Upper lobe of left lung (tissue), 6 donors: ENCODE data around the gene PPP1R15B. TPM values are rescaled to one million over a fixed set of nuclear protein-coding genes. Genes with fewer than 3 reads are reported as not detected.

Experiments
- ATAC-seq, 2 donors: fragments of 200-7000 bp; cut with Tn5 transposase; one replicate each; pipeline ENCODE4 v1.9.1; 2022; ENCODE audit warnings: mild to moderate bottlenecking in 2 of 2, moderate library complexity in 2 of 2; ENCODE audit not compliant: low FRiP score in 2 of 2
- DNase-seq, 2 donors: peaks; one replicate each; pipeline ENCODE4 v3.0.0-alpha.2; 2019 to 2020
- H3K27ac ChIP-seq, 4 donors: fragments of 200-600 bp; sonication (generic); one replicate each; pipeline ENCODE4 v1.5.1; 2016 to 2019
- H3K27me3 ChIP-seq, 4 donors: fragments of 200-600 bp; sonication (generic); one replicate each; pipeline ENCODE4 v1.5.1; 2017 to 2019
- H3K36me3 ChIP-seq, 4 donors: fragments of 200-600 bp; sonication (generic); one replicate each; pipeline ENCODE4 v1.5.1; 2016 to 2019
- H3K4me1 ChIP-seq, 4 donors: fragments of 200-600 bp; sonication (generic); one replicate each; pipeline ENCODE4 v1.5.1; 2018 to 2019
- H3K4me3 ChIP-seq, 4 donors: fragments of 200-600 bp; sonication (generic); one replicate each; pipeline ENCODE4 v1.5.1; 2017 to 2019; ENCODE audit warnings: mild to moderate bottlenecking in 2 of 4, moderate library complexity in 1 of 4
- H3K9me3 ChIP-seq, 4 donors: fragments of 200-600 bp; sonication (generic); one replicate each; pipeline ENCODE4 v1.5.1; 2018 to 2019
- CTCF ChIP-seq, 6 experiments: fragments of 450-650 bp in 4 of 6; fragments of 200-600 bp in 2 of 6; sonication (generic) in 2 of 6; IDR thresholded peaks; one replicate each; pipeline ENCODE4 v1.5.1; 2016 to 2019; ENCODE audit warnings: antibody characterized with exemption in 6 of 6
- EP300 ChIP-seq, 4 donors: sonication (generic); formaldehyde crosslinking; IDR thresholded peaks; one replicate each; pipeline ENCODE4 v1.5.1; 2017; ENCODE audit warnings: antibody characterized with exemption in 4 of 4, control low read depth in 2 of 4
- POLR2A ChIP-seq, 4 donors: fragments of 450-650 bp; IDR thresholded peaks; one replicate each; pipeline ENCODE4 v1.5.1; 2016 to 2017; ENCODE audit warnings: antibody characterized with exemption in 4 of 4, mild to moderate bottlenecking in 2 of 4
- POLR2AphosphoS5 ChIP-seq, 2 donors: sonication (generic); formaldehyde crosslinking; IDR thresholded peaks; one replicate each; pipeline ENCODE4 v1.5.1; 2017; ENCODE audit warnings: antibody characterized with exemption in 2 of 2
- WGBS, 2 donors: methylation state at CpG; one replicate each; pipeline ENCODE4 v1.1.5; 2017 to 2018; 5-methylcytosine and 5-hydroxymethylcytosine counted together
- total RNA-seq, 6 donors: library from RNA; depleted of rRNA in 4 of 6; stranded (reverse); fragments of >200 nt in 4 of 6; gene quantifications; one replicate each; pipeline versions ENCODE4 v1.1.0 to v1.2.1, GENCODE V29; 2016 to 2021
- donor health status: DM: no; HTN: no; CAD: no; lungs with moderate emphysema.
- donor health status: DM: no; HTN: yes; CAD: no; lungs with severe emphysema.

Gene PPP1R15B
- total RNA-seq, 6 donors from 2014 or later = 30.4 to 67.8 (median 44.2) TPM

- Histone ChIP-seq H3K36me3 (peaks cover 0 to 83% (median 35%) of the 10 kb centered on the region in 4 donors), H3K9me3 (no peaks in the 10 kb centered on the region), H3K4me3 (no peak overlapping the region), H3K27me3 (no peaks in the 10 kb centered on the region), H3K27ac (peak overlapping the region in 2 of 4 donors; percentile 2 to 24), H3K4me1 (peaks cover 13 to 21% (median 18%) of the 10 kb centered on the region in 4 donors)
- ATAC-seq (peak in 1 of 2 donors; percentile 75), DNase-seq (no peak)
- no peak for TF ChIP-seq EP300 (IDR thresholded peaks at IDR 0.05)
- TF ChIP-seq POLR2A (IDR thresholded peaks at IDR 0.05) = no peak
- no peak for TF ChIP-seq POLR2AphosphoS5 (IDR thresholded peaks at IDR 0.05)
- no peak for TF ChIP-seq CTCF (IDR thresholded peaks at IDR 0.05)
- WGBS, 2 donors = 81 to 92% methylated on average over 7 of the region's 7 CpGs
Observed at GRCh38 chr1:204438628-204439027, 27.0 kb upstream of the PPP1R15B start.

GRCh38 chr1:204437796-204438570 lies 26.4 kb upstream of the PPP1R15B start:
- 86 to 87% methylated on average over 8 of the region's 8 CpGs for WGBS, 2 donors
- Histone ChIP-seq H3K9me3 (no peaks in the 10 kb centered on the region), H3K4me3 (no peak overlapping the region), H3K36me3 (peaks cover 5 to 83% (median 35%) of the 10 kb centered on the region in 4 donors), H3K27ac (peak overlapping the region in 2 of 4 donors; percentile 2 to 24), H3K27me3 (no peaks in the 10 kb centered on the region), H3K4me1 (peaks cover 11 to 16% (median 15%) of the 10 kb centered on the region in 4 donors)
- TF ChIP-seq POLR2AphosphoS5 (IDR thresholded peaks at IDR 0.05) (no peak), POLR2A (IDR thresholded peaks at IDR 0.05) (no peak), EP300 (IDR thresholded peaks at IDR 0.05) (no peak), CTCF (IDR thresholded peaks at IDR 0.05) (no peak)
- ATAC-seq (no peak), DNase-seq (no peak)

- DNase-seq (no peak), ATAC-seq (peak in 1 of 2 donors; percentile 5)
- no peaks in the 10 kb centered on the region for H3K27me3 ChIP-seq
- no peak for TF ChIP-seq POLR2A (IDR thresholded peaks at IDR 0.05)
- TF ChIP-seq EP300 (IDR thresholded peaks at IDR 0.05) = no peak
- no peak for TF ChIP-seq CTCF (IDR thresholded peaks at IDR 0.05)
- TF ChIP-seq POLR2AphosphoS5 (IDR thresholded peaks at IDR 0.05) = no peak
- H3K4me3 ChIP-seq = no peak overlapping the region
- 90 to 95% methylated on average over 3 of the region's 3 CpGs for WGBS, 2 donors
- no peaks in the 10 kb centered on the region for H3K9me3 ChIP-seq
- peak overlapping the region in 2 of 4 donors; percentile 17 to 55 for H3K27ac ChIP-seq
- peaks cover 3 to 11% (median 8%) of the 10 kb centered on the region in 4 donors for H3K4me1 ChIP-seq
- peaks cover 5 to 82% (median 38%) of the 10 kb centered on the region in 4 donors for H3K36me3 ChIP-seq
Observed at GRCh38 chr1:204435872-204436271, 24.3 kb upstream of the PPP1R15B start.

GRCh38 chr1:204435381-204435831 lies 23.8 kb upstream of the PPP1R15B start:
- H3K36me3 ChIP-seq = peaks cover 5 to 85% (median 38%) of the 10 kb centered on the region in 4 donors
- peak overlapping the region in 1 of 4 donors; percentile 55 for H3K27ac ChIP-seq
- 69 to 71% methylated on average over 4 of the region's 4 CpGs for WGBS, 2 donors

More at GRCh38 chr1:204435381-204435831, 23.8 kb upstream of the PPP1R15B start:
- Histone ChIP-seq H3K4me3 (no peak overlapping the region), H3K27me3 (no peaks in the 10 kb centered on the region), H3K9me3 (no peaks in the 10 kb centered on the region), H3K4me1 (peaks cover 3 to 11% (median 8%) of the 10 kb centered on the region in 4 donors)
- TF ChIP-seq EP300 (IDR thresholded peaks at IDR 0.05) (no peak), POLR2A (IDR thresholded peaks at IDR 0.05) (no peak), POLR2AphosphoS5 (IDR thresholded peaks at IDR 0.05) (peak in 1 of 2 donors; percentile 7), CTCF (IDR thresholded peaks at IDR 0.05) (no peak)
- ATAC-seq (peak in 1 of 2 donors; percentile 65), DNase-seq (no peak)
